ENCODE measurements around the gene ZNF410. TPM values are rescaled to one million over a fixed set of nuclear protein-coding genes. Genes with fewer than 3 reads are reported as not detected.
A peak's percentile ranks its signal among the peaks of the same experiment; 100 is the strongest.

ZNF410 gene
- total RNA-seq, 3 donors from 2014 or later = 38.3 to 47.2 (median 45.1) TPM

GRCh38 chr14:73877790-73878189 lies 8.9 kb upstream of the ZNF410 start:
- TF ChIP-seq CTCF (IDR thresholded peaks at IDR 0.05) = no peak
- DNase-seq = no peak
- no peaks in the 10 kb centered on the region for H3K4me1 ChIP-seq (ENCODE audit: low read depth)
- H3K36me3 ChIP-seq (ENCODE audit: low read depth) = no peaks in the 10 kb centered on the region
- ATAC-seq = no peak
- no peaks in the 10 kb centered on the region for H3K9me3 ChIP-seq
- no peak overlapping the region for H3K4me3 ChIP-seq
- intact Hi-C loops (cut with DNase I, micrococcal nuclease) = no loop called here

GRCh38 chr14:73878436-73878835 lies 8.2 kb upstream of the ZNF410 start:
- intact Hi-C loops (cut with DNase I, micrococcal nuclease) = no loop called here
- no peak for DNase-seq
- no peak for TF ChIP-seq CTCF (IDR thresholded peaks at IDR 0.05)
- no peaks in the 10 kb centered on the region for H3K9me3 ChIP-seq
- no peak overlapping the region for H3K4me3 ChIP-seq
- no peaks in the 10 kb centered on the region for H3K4me1 ChIP-seq (ENCODE audit: low read depth)
- H3K36me3 ChIP-seq (ENCODE audit: low read depth) = no peaks in the 10 kb centered on the region
- no peak for ATAC-seq

GRCh38 chr14:73879027-73879426 lies 7.6 kb upstream of the ZNF410 start:
- ATAC-seq = no peak
- no peak for DNase-seq
- Histone ChIP-seq H3K4me1 (ENCODE audit: low read depth) (no peaks in the 10 kb centered on the region), H3K9me3 (no peaks in the 10 kb centered on the region), H3K4me3 (no peak overlapping the region), H3K36me3 (ENCODE audit: low read depth) (no peaks in the 10 kb centered on the region)
- no peak for TF ChIP-seq CTCF (IDR thresholded peaks at IDR 0.05)
- intact Hi-C loops (cut with DNase I, micrococcal nuclease) = no loop called here

- no peak for ATAC-seq
- H3K36me3 ChIP-seq (ENCODE audit: low read depth) = no peaks in the 10 kb centered on the region
- H3K4me3 ChIP-seq = no peak overlapping the region
- TF ChIP-seq CTCF (IDR thresholded peaks at IDR 0.05) = no peak
- intact Hi-C loops (cut with DNase I, micrococcal nuclease) = no loop called here
- peaks cover 10% of the 10 kb centered on the region for H3K4me1 ChIP-seq (ENCODE audit: low read depth)
- no peaks in the 10 kb centered on the region for H3K9me3 ChIP-seq
- no peak for DNase-seq
Observed at GRCh38 chr14:73884438-73885190, 2.0 kb upstream of the ZNF410 start.

- no peak for TF ChIP-seq CTCF (IDR thresholded peaks at IDR 0.05)
- H3K4me1 ChIP-seq (ENCODE audit: low read depth) = peaks cover 10% of the 10 kb centered on the region
- H3K36me3 ChIP-seq (ENCODE audit: low read depth) = no peaks in the 10 kb centered on the region
- intact Hi-C loops (cut with DNase I, micrococcal nuclease) = no loop called here
- no peak for ATAC-seq
- no peaks in the 10 kb centered on the region for H3K9me3 ChIP-seq
- H3K4me3 ChIP-seq = peak overlapping the region; percentile 92
- DNase-seq = no peak
Observed at GRCh38 chr14:73887318-73887616, 608 bp downstream of the ZNF410 start.

Measured in mucosa of descending colon (tissue), 3 donors.